ENCODE data around the gene FMNL2. TPM values are rescaled to one million over a fixed set of nuclear protein-coding genes. Genes with fewer than 3 reads are reported as not detected.

FMNL2 gene
- total and polyA plus RNA-seq, 2 experiments from 2014 or later = 5.1 to 11.7 TPM

GRCh38 chr2:152483276-152484063, 148.5 kb downstream of the FMNL2 start:
- no peak for DNase-seq (ENCODE audit: low read depth in 1 of 2, low spot score in 1 of 2)
- no peak overlapping the region for H3K27ac ChIP-seq
- no peak overlapping the region for H3K4me3 ChIP-seq
- H3K27me3 ChIP-seq = no peaks in the 10 kb centered on the region
- no peaks in the 10 kb centered on the region for H3K36me3 ChIP-seq
- H3K9me3 ChIP-seq (ENCODE audit: low read depth) = no peaks in the 10 kb centered on the region
- TF ChIP-seq, protein P1, sequence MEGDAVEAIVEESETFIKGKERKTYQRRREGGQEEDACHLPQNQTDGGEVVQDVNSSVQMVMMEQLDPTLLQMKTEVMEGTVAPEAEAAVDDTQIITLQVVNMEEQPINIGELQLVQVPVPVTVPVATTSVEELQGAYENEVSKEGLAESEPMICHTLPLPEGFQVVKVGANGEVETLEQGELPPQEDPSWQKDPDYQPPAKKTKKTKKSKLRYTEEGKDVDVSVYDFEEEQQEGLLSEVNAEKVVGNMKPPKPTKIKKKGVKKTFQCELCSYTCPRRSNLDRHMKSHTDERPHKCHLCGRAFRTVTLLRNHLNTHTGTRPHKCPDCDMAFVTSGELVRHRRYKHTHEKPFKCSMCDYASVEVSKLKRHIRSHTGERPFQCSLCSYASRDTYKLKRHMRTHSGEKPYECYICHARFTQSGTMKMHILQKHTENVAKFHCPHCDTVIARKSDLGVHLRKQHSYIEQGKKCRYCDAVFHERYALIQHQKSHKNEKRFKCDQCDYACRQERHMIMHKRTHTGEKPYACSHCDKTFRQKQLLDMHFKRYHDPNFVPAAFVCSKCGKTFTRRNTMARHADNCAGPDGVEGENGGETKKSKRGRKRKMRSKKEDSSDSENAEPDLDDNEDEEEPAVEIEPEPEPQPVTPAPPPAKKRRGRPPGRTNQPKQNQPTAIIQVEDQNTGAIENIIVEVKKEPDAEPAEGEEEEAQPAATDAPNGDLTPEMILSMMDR (IDR thresholded peaks at IDR 0.05; ENCODE audit: low read depth, low read length) = no peak
- peaks cover 8% of the 10 kb centered on the region for H3K4me1 ChIP-seq (ENCODE audit: low read depth)

DNA sequence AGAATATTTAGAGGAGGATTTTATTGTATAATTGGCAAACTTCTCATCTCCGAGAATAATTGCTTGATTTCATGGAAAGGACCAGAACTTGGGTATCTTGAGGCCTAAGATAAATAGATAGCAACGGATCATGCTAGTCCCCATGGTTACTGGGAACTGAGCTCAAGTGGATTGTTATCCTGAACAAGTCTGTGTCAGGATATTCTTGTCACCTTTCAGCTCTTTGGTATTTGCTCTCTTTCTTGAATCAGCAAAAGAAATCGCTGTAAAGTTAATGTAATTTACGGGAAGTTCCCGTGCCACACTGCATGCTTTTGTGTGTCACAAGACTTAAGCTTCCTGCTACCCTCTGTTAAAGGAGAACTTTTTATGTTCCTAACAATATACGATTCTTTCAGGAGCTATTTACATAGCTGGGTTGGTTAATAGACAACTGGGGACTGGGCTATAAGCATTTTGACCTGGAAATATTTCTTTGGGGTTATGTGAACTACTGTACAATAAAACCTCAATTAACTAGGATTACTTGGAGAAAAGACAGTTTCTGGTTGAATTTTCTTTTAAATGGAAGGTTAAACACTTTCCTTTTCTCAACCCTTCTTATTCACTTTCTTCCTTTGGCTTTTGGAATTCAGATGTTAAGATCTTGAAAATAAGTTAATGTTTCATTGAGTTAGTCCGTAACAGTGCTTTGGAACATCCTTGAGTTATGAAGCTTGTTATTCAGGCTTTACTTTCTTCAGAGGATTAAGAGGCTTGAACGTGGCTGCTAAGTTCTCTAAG, 151.2 kb downstream of the FMNL2 start:
- TF ChIP-seq, protein P1 (IDR thresholded peaks at IDR 0.05; ENCODE audit: low read depth, low read length) = no peak
- no peak overlapping the region for H3K27ac ChIP-seq
- no peaks in the 10 kb centered on the region for H3K9me3 ChIP-seq (ENCODE audit: low read depth)
- peaks cover 12% of the 10 kb centered on the region for H3K4me1 ChIP-seq (ENCODE audit: low read depth)
- no peak overlapping the region for H3K4me3 ChIP-seq
- DNase-seq (ENCODE audit: low read depth in 1 of 2, low spot score in 1 of 2) = no peak
- H3K27me3 ChIP-seq = no peaks in the 10 kb centered on the region
- no peaks in the 10 kb centered on the region for H3K36me3 ChIP-seq

- Histone ChIP-seq H3K36me3 (no peaks in the 10 kb centered on the region), H3K4me3 (no peak overlapping the region), H3K27ac (no peak overlapping the region), H3K4me1 (ENCODE audit: low read depth) (peaks cover 15% of the 10 kb centered on the region), H3K9me3 (ENCODE audit: low read depth) (no peaks in the 10 kb centered on the region), H3K27me3 (no peaks in the 10 kb centered on the region)
- TF ChIP-seq, protein P1 (IDR thresholded peaks at IDR 0.05; ENCODE audit: low read depth, low read length) = no peak
- DNase-seq (ENCODE audit: low read depth in 1 of 2, low spot score in 1 of 2) = no peak
Measured at GRCh38 chr2:152486737-152487400, 151.9 kb downstream of the FMNL2 start.

DNA sequence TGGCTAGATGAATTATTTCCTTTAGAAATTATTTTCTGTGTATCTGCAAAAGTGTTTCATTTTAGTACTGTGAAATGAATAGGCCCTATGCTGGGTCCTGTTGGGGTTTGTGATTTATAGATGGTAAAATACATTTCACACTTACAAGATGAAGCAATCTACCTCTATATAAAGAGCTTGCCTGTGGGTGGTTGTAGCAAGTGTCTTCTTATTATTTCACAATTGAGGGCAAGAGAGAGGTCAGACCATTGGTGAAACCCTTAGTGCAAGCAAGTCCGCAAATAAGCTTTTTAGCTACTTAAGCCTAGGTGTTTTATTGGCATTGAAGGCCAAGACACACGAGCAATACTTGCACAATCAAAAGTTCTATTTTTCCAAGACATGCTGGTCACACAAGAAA, 153.1 kb downstream of the FMNL2 start:
- DNase-seq (ENCODE audit: low read depth in 1 of 2, low spot score in 1 of 2) = no peak
- TF ChIP-seq, protein P1 (IDR thresholded peaks at IDR 0.05; ENCODE audit: low read depth, low read length) = no peak

GRCh38 chr2:152489364-152489763, 154.4 kb downstream of the FMNL2 start:
- DNase-seq (ENCODE audit: low read depth in 1 of 2, low spot score in 1 of 2) = no peak

More for the DNA sequence above, 153.1 kb downstream of the FMNL2 start:
- Histone ChIP-seq H3K4me3 (no peak overlapping the region), H3K9me3 (ENCODE audit: low read depth) (no peaks in the 10 kb centered on the region), H3K27me3 (no peaks in the 10 kb centered on the region), H3K27ac (no peak overlapping the region), H3K4me1 (ENCODE audit: low read depth) (peaks cover 15% of the 10 kb centered on the region), H3K36me3 (no peaks in the 10 kb centered on the region)

More at GRCh38 chr2:152489364-152489763, 154.4 kb downstream of the FMNL2 start:
- Histone ChIP-seq H3K4me1 (ENCODE audit: low read depth) (peaks cover 15% of the 10 kb centered on the region), H3K4me3 (no peak overlapping the region), H3K27ac (no peak overlapping the region), H3K36me3 (no peaks in the 10 kb centered on the region), H3K9me3 (ENCODE audit: low read depth) (no peaks in the 10 kb centered on the region), H3K27me3 (no peaks in the 10 kb centered on the region)
- TF ChIP-seq, protein P1 (IDR thresholded peaks at IDR 0.05; ENCODE audit: low read depth, low read length) = no peak

All from cardiac muscle cell (in vitro differentiated cells and primary cell).